CD4-positive, alpha-beta T cell treated with Interferon alpha-2 for 1 hour (primary cell): ENCODE data around the gene RGL1.
A peak's percentile ranks its signal among the peaks of the same experiment; 100 is the strongest.

Experiments used
- DNase-seq, 2 donors: peaks; one replicate each; pipeline ENCODE4 v3.0.0-alpha.2; 2020 to 2022

Gene RGL1

DNA sequence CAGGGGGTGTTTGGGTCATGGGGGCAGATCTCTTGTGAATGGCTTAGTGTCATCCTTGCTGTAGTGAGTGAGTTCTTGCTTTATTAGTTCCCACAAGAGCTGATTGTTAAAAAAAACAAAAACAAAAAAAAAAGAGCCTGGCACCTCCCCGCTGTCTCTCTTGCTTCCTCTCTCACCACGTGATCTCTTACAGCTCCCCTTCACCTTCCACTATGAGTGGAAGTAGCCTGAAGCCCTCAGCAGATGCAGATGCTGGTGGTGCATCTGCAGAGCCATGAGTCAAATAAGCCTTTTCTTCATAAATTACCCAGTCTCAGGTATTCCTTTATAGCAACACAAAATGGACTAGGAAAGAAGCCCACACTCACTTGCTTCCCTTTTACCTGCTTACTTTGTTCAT lies 17.2 kb upstream of the RGL1 start:
- no peak for DNase-seq

DNA sequence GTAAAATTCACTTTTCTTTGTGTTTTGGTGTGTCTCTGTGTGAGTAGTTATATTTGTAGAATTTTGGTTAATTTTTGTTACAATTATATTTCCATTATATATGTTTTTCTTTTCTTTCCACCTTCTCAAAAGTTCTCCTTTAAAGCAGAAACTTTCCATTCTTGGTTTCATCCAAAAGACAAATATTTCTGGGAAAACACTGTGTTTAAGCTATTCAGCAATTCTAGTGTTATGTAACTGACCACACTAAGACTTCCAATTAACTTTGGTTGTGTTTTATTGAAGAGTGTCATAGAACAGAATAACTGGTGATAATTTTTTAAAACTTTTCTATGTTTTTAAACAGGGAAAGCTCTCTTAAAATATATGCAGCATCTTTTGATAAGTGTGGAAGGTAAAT lies 13.6 kb upstream of the RGL1 start:
- no peak for DNase-seq

DNA sequence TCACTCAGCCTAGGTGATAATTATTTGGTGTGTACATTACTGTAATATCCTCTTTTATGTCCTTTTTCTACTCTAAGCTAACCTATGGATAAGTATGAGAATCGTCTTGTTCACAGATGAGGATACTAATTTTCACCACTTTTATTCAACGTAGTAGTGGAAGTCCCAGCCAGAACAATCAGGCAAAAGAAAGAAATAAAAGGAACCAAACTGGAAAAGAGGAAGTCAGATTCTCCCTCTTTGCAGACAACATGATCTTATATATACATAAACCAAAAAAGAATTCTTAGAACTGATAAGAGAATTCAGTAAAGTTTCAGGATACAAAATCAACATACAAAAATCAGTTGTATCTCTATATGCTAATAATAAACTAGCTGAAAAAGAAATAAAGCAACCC lies 12.6 kb upstream of the RGL1 start:
- no peak for DNase-seq

DNA sequence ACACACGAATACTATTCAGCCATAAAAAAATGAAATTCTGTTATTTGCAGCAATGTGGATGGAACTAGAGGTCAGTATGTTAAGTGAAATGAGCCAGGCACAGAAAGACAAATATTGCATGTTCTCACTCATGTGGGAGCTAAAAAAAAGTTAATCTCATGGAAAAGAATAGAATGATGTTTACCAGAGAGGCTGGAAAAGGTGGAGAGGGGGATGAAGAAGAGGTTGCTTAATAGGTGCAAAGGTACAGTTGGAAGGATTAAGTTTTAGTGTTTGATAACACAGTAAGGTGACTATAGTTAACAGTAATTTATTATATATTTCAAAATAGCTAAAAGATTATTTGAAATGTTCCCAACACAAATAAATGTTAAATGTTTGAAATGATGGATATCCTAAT lies 10.8 kb upstream of the RGL1 start:
- no peak for DNase-seq

DNA sequence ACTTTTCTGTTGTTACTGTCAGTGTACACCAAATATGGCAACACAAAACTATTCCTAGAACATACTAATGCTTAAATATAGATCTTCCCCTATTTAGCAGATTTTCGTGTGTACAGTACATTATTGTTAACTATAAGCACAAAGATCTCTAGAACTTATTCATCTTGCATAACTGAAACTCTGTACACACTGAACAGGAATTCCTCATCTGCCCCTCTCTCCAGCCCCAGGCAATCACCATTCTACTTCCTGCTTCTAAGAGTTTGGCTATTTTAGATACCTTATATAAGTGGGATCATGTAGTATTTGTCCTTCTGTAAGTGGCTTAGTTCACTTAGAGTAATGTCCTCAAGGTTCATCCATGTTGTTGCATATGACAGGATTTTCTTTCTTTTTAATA lies 4.5 kb upstream of the RGL1 start:
- no peak for DNase-seq

DNA sequence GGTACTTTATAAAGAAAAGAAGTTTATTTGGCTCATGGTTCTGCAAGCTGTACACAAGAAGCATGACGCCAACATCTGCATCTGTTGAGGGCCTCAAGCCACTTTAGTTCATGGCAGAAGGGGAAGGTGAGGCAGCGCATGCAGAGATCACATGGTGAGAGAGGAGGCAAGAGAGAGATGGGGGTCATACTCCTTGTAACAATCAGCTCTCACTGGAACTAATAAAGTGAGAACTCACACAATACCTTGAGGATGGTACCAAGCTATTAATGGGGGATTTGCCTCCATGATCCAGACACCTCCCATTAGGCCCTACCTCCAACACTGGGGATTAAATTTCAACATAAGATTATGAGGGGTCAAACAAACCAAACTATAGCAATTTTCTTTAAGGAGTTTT lies 3.3 kb upstream of the RGL1 start:
- DNase-seq = no peak

DNA sequence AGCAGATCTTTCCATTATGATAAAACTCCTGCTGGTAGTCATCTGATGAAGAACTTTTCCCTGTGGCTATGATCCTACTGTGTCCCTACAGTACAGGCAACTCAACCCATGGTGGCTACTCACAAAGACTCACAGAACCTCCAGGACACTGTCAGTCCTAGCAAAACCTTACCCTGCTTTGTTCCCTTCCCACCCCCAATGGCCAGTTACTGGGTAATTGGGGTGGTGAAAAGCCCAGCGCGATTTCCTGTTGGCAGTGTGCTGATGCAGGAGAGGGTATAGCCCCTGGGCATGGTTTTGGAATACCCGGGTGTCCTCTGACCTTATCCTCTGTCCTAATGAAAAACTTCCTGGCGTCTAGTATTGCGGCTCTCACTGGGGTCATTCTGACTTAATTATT lies 533 bp upstream of the RGL1 start:
- no peak for DNase-seq

DNA sequence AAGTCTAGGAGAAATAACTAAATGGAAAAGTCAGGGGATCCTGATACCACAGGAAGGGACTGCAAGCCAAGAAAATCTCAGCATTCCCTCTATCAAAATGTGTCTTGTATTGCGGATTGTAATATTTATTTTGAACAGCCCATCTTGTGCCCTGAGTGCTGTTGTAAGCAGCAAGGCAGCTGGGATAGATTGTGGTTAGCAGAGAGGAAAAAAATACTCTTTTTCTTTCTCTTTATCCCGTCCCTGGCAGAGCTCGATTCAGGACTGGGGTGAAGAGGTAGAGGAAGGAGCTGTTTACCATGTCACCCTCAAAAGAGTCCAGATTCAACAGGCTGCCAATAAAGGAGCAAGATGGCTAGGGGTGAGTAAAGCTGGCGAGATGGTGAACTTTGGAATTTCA lies 1.2 kb downstream of the RGL1 start:
- no peak for DNase-seq

DNA sequence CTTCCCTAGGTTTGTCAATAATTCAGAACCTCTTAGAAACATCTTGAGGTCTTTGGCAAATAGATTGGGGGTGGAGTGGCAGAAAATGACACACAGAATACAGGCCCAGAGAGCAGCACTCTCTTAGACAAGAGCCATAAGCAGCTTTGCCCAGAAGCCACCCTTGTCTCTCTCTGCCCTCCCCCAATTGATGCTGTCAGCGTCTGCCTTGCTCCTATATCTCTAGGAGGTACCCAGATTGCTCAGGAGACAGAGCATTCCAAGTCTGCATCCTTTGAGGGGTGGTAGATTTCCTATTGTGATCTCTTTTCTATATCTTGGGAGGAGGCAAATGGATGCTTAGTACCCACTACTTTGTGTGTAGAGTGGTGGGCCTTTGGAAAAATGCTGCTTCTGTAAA lies 1.8 kb downstream of the RGL1 start:
- DNase-seq = no peak

DNA sequence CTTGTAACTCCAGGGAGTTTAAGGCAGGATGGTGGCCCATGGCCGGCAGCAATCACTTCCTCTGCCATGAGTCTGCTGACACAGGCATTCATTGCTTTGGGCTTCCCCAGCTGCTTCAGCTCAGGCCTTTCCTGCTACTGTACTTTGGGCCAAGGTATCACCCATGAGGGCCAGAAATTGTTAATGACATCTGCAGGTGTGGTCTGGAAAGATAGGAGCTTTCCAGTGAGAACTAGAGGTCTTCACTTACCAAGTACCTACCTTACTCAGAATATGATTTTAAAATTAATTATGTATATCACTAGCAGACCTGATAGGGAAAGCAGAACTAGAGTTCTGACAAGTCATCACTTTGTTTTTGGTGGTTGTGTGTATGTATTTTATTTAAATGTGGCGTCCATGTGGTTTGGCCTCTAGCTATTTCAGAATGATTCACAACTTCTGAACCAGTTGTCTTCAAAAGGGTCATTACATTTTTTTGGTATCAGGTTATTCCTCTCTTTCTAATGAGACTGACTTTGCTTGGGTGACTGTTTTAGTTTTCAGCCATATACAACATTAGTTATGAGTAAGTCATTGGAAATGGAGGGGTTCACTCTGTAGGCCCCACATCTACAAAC lies 2.7 kb downstream of the RGL1 start:
- peak in 1 of 2 donors; percentile 9 for DNase-seq

DNA sequence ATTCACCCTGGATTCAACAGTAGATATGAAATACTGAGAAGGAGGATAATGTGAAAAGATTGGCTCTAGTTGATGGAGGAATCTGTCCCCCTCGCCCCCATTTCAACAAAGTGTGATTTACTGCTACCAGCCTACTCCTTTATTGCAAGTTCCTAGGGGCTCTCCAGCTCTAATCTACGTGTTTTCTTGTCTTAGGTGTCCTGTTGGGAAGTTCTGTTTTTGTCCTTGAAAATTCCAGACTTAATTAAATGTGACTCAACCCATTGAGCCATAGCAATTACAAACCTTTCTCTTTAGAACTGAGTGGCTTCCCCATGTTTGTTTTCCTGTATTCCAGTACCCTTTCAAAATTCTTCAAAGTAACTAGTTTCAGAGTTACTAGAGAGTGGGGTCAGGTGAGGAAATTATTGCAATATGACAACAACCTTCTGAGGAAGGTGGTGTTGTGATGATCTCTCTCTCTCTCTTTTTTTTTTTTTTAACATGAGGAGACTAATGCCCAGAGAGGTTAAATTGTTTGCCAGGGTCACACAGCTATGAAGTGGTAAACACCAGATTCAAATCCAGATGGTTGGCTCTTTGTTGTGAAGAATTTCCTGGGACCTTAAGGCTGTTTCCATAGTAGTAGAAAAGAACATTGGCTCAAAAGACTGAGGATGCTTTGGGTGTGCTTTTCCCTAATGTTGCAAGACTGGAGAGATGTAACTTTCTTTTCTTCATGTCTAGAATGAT lies 3.5 kb downstream of the RGL1 start:
- DNase-seq = no peak

DNA sequence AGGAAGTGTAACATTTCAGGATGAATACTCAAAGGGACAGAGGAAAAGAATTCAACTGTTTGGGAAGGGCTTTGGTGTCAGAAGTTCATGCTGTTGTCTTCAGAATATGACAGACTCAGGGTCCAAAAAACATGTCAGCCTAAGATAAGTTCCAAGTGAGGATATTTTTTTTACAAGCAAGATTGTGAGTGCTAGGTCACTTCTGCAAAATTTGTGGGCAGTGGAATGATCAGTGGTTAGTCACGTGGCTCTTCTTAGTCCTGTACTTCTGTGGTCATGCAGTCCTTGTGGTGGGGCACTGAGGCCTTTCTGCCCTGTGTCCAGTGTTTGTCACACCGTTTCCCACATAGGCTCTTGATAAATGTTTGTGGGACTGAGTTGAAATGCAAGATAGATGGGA lies 5.2 kb downstream of the RGL1 start:
- no peak for DNase-seq

DNA sequence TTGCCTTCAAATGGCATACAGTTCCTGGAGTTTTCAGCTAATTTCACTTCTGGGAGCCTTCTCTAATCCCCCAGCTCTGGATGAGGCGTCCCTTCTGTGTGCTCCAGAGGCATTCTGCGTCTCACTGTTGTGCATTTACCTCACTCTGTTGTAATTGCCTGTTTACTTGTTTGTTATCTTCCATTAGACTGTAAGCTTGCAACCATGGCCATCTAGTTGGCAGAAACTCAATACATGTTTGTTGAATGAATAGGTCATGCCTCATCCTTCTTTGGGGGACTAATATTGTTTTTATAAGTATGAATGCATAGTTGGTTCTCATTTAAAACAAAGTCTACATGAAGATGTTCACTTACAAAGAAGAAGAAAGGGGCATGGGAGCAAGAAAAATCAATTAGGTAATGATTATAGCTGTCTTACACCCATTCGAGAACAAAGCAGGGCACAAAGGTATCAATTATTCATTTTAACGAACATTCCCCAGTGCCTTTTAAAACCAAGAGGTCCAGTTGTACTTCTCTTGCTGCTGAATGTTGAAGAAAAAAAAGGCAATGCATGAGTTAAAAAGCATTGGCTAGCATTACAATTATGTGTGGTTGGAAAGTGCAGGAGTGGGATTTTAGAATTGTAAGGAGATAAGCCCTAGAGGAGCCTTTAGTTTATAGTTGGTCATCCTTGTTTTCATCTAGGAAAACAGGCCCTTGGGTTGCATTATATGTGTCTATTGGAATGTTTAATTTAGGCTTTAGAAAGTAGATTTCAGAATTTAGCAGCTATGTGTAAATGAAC lies 6.0 kb downstream of the RGL1 start:
- DNase-seq = no peak

DNA sequence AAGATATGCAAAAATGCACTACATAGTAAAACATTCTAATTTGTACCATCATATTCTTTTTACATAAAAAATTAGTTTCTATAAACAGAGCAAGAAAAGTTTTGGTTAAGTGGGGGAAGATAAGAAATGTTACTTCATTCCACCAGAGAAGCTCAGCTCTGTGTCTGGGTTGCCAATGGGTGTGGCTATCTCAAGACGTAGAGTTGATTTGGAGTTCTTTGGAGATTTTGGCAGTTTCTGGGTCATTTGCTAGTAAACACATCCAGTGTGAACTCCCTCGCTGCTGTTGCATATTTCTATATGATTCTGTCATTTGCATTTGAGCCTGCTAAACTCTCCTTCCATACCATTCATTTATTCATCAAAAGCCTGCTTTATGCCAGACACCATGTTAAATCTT lies 7.2 kb downstream of the RGL1 start:
- DNase-seq = no peak

DNA sequence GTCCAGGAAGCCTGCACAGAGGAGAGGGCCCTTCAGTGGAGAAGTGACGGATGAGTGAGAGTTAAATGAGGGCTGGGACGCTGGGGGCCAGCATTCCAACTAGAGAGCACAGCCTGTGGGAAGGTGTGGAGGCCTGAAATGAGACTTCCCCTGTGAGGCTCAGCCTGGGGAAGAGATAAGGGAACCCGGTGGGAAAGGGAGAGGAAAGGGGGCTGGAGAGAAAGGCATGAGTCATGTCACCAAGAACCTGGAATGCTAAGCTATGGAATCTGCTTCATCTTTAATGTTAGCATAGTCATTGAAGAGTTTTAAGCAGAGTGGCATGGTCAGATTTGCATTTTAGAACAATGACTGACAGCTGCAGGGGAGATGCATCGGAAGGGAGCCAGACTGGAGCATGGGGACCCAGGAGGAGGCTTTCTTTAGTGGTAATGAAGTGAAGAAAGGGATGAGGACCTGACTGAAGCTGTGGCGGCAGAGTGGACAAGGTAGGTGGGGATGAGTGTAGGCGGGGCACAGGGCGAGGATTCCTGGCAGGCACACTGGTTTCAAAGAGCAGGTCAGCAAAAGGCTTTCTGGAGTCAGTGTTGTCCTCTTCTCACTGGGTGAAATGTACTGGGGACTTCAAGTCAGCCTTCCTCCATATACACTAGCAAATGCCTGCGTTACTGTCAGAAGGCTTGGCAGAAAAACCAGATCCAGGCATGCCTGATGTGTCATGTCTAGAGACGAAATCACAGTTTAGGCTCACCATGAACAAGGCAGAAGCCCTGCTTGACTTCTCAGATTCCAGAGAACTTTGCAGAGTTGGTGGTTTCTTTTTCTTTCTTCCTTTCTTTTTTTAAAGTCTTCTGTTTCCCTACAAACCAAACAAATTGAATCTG lies 8.0 kb downstream of the RGL1 start:
- DNase-seq = no peak

DNA sequence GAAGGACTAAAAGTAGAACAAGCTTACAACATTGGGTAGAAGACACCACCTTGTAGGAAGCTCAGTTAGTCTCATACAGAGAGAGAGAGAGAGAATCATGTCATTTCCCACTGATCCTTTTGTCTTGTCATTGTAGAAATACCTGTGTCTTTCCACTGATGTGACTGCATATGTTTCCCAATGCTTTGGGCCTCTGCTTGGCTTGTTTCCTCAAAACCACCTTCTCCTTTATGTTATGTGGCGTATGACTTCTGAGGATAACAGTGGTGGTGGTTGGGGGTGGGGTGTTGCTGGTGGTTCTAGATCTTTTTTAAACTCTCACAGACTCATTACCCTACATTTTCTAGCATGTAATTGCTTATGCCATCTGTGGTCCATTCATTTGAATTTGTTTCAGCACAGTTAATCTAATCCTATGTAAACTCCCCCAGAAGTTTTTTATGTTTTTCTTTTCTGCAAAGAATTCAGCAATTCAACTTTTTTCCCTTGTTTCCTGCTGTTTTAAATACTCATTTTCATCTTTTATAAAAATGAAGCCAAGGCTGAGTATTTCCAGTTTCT lies 9.3 kb downstream of the RGL1 start:
- no peak for DNase-seq

DNA sequence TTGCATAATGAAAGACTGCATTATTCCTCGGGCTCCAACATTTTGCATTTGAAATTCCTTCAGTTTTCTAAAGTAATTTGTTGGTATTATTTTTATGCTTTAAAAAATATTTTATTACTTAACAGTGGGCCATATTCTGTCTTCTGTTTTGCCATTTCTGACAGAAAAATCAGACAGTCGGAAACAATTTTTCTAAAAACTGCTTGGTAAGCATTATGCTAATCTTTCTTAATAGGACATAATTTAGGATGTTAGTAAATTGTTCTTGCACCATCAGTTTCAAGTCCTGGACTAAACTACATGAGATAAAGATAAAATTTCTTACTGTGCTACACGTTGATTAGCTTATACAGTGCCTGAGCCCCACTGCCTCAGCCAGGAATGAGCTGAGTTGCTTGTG lies 11.2 kb downstream of the RGL1 start:
- DNase-seq = no peak

DNA sequence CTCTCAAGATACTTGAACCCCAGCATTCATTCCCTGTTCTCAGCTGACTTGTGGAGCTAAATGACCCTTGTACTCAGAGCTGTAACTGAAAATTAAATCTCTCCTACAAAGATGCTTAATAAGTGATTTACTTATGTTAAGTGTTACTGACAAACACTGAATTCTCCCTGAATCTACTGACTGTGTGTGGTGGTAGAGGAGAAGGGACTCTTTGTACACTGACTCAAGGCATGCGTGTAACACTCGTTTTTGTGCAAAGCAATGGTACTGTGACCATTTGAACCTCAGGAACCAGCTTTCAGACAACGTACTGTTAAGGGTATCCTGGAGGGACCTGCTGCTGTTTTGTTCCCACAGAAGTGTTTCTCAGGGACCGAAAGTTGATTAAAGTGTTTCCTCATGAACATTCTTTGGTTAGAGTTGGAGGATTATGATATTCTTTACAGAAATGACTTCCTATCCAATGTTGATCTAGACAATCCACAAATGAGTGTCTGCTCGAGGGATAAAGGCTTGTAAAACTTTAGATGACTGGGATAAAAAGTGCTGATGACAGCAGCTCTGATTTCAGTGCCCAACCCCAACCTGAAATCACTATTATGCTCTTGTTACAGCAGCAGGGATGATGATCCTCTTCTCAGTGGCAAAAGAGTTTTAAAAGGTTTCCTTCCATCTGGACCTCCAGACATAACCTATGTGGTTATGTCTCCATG lies 12.8 kb downstream of the RGL1 start:
- DNase-seq = no peak

DNA sequence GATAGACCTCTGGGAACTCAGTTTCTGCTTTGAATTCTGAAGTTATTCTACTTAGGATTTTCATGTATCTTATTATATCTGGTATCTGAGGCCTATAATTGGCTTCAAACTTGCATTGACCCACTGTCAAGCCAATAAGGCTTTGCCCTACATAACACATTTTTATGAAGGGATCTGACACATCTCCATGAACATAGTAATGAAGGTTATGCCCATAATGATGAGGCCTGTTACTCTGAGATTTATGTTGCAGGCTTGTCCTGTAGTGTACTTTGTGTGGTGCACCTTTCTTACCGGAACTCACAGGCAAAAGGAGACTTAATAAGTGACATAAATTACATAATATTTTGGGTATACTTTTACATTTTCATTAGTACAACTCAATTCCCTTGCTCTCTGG lies 14.1 kb downstream of the RGL1 start:
- DNase-seq = no peak

DNA sequence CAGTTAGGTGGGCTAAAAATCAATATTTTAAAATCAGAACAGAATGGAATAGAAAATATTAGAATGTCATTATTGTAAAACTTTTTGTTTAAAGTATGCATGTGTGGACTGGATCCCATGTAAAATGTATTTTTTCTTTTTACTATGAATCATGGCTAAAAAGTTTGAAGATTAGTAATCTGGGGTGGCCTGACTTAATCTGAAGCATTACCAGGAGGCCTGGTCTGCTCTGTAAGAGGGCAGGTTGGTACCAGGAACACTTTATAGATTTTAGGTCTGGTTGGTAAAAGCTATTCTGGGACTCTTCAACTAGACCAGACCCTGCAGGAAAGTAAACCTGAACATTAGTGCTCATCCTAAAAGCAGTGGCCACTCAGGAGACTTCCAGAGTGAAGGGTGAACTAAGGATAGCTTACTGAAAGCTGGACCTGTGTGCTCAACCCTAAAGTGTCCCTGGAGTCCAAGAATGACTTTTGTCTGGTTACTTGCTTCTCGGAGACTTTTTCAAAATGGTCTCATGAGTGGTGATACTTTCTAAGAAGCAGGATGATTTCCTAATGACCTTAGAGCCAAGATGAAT lies 16.5 kb downstream of the RGL1 start:
- no peak for DNase-seq

DNA sequence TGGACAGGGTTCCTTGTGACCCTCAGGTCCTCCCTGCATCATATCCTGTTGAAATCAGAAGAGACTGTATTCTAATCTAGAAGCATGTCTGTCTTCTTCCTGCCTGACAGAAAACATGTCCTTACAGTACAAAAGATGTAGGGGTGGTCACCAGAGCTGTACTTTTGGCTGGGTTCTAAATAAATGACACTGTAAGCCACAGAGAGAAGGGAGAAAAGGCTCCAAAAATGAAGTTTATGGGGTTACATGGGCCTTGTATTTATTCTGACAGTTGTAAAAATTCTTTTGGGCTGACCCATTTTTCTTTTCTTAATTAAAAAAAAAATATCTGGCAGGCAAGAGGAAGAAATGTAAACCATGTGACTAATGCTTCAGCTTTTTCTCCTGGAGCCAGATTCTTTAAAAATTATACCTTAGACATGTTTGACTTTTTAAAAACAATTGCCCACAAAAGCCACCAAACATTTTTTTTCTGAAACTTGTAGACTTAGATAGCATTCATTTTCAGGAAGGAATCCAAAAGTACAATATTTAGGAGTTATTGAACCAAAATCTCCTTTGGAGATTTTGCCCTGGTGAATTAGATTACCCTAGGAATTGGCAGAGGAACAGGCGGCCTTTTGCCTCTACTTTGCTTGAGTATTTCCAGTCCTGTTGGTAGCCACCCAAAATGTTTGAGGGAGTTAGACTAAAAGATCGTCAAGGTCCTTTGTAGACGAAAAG lies 17.1 kb downstream of the RGL1 start:
- DNase-seq = no peak
